ENCODE data around the gene MOB1B.

- TF ChIP-seq, protein P1, sequence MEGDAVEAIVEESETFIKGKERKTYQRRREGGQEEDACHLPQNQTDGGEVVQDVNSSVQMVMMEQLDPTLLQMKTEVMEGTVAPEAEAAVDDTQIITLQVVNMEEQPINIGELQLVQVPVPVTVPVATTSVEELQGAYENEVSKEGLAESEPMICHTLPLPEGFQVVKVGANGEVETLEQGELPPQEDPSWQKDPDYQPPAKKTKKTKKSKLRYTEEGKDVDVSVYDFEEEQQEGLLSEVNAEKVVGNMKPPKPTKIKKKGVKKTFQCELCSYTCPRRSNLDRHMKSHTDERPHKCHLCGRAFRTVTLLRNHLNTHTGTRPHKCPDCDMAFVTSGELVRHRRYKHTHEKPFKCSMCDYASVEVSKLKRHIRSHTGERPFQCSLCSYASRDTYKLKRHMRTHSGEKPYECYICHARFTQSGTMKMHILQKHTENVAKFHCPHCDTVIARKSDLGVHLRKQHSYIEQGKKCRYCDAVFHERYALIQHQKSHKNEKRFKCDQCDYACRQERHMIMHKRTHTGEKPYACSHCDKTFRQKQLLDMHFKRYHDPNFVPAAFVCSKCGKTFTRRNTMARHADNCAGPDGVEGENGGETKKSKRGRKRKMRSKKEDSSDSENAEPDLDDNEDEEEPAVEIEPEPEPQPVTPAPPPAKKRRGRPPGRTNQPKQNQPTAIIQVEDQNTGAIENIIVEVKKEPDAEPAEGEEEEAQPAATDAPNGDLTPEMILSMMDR (IDR thresholded peaks at IDR 0.05) = no peak
- TF ChIP-seq EP300 (IDR thresholded peaks at IDR 0.05) = no peak
- no peak for TF ChIP-seq POLR2A (IDR thresholded peaks at IDR 0.05)
Measured at GRCh38 chr4:70980196-70980595, 78.0 kb downstream of the MOB1B start.
